Measurements from ENCODE around the gene RNF114.

Gene RNF114

DNA sequence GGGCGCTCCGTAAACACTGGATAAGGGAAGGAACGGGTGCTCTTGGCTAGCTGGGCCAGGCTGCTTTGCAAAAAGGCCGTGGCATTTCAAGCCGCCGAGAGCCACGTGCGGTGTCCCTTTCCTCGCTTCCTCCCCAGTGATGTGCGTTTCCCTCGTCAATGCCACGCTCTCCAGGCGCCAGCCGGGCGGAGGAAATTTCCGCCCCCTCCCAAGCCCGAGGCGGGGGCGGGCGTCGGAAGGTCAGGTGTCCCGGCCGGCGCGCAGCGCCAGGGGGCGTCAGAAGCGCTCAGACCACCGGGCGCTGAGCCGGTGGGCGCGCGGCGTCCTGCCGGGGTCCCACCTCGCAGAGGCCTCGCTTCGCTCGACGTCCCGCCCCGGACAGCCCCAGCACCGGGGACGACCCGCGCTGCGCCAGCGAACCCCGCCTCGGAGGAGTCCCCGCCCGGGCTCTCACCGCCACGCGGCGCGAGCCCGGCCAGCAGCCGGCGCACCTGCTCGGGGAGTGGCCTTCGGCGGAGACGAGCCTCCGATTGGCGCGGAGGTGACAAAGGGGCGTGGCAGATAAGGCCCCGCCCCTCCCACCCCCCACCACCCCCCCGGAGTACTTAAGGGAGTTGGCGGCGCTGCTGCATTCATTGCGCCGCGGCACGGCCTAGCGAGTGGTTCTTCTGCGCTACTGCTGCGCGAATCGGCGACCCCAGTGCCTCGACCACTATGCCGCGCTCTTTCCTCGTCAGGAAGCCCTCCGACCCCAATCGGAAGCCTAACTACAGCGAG lies 46.3 kb downstream of the RNF114 start, which contains the start of gene SNAI1:
SNAI1 (plus strand) TSS at position 635 of the 777 bp plus-strand sequence; CDS start at position 715, 80 bp downstream.
- H3K4me1 ChIP-seq (ENCODE audit: control insufficient read depth in 1 of 2, insufficient read depth in 1 of 2, low read depth in 1 of 2, low read length in 1 of 2): peaks cover 17 to 21% of the 10 kb centered on the region in 2 experiments
- H3K4me3 ChIP-seq (ENCODE audit: low read depth in 1 of 2, low read length in 1 of 2): peak within 1 kb of the TSS; percentile 41 to 46
- TF ChIP-seq, protein P1, sequence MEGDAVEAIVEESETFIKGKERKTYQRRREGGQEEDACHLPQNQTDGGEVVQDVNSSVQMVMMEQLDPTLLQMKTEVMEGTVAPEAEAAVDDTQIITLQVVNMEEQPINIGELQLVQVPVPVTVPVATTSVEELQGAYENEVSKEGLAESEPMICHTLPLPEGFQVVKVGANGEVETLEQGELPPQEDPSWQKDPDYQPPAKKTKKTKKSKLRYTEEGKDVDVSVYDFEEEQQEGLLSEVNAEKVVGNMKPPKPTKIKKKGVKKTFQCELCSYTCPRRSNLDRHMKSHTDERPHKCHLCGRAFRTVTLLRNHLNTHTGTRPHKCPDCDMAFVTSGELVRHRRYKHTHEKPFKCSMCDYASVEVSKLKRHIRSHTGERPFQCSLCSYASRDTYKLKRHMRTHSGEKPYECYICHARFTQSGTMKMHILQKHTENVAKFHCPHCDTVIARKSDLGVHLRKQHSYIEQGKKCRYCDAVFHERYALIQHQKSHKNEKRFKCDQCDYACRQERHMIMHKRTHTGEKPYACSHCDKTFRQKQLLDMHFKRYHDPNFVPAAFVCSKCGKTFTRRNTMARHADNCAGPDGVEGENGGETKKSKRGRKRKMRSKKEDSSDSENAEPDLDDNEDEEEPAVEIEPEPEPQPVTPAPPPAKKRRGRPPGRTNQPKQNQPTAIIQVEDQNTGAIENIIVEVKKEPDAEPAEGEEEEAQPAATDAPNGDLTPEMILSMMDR (IDR thresholded peaks at IDR 0.05): no peak
- H3K9me3 ChIP-seq: no peaks in the 10 kb centered on the region
- H3K36me3 ChIP-seq: no peaks in the 10 kb centered on the region
- H3K27ac ChIP-seq: no peak within 1 kb of the TSS
- H3K27me3 ChIP-seq: peaks cover 68% of the 10 kb centered on the region

DNA sequence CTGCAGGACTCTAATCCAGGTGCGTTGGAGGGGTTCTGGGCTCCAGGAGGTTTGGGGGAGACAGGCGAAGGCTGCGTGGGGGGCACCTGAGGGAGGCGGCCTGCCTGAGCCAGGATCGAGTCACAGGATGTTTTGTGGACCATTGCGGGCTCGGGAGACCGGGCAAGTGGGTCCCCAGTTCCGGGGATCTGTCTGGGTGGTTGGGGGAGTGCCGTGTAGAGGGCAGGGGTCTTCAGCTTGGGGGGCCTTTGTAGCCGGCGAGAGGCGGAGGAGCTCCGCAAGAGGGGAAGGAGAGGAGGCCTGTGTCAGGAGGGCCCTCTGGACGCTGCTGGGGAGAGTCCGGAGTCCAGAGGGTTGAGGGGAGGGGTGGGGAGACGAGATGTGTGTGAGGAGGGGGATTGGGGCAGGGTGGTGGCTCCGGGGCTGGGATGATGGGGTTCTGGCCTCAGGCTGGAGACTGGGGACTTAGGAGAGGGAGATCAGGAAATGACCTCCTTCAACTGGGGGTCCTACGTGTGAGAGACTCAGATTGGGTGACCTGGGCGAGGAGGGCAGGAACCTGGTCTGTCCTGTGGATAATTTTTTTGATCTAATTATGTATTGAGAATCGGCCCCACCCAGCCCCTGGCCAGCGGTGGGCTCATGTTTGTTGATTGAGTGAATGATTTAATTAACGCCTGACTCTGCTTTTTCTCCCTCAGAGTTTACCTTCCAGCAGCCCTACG lies 47.1 kb downstream of the RNF114 start:
- H3K27ac ChIP-seq: no peak overlapping the region

DNA sequence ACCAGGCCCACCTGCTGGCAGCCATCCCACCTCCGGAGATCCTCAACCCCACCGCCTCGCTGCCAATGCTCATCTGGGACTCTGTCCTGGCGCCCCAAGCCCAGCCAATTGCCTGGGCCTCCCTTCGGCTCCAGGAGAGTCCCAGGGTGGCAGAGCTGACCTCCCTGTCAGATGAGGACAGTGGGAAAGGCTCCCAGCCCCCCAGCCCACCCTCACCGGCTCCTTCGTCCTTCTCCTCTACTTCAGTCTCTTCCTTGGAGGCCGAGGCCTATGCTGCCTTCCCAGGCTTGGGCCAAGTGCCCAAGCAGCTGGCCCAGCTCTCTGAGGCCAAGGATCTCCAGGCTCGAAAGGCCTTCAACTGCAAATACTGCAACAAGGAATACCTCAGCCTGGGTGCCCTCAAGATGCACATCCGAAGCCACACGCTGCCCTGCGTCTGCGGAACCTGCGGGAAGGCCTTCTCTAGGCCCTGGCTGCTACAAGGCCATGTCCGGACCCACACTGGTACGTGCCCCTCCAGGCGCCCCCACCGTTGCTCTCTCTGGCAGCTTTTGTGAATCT lies 47.7 kb downstream of the RNF114 start:
- Histone ChIP-seq H3K36me3 (no peaks in the 10 kb centered on the region), H3K27ac (no peak overlapping the region), H3K4me1 (ENCODE audit: control insufficient read depth in 1 of 2, insufficient read depth in 1 of 2, low read depth in 1 of 2, low read length in 1 of 2) (peaks cover 16 to 19% of the 10 kb centered on the region in 2 experiments), H3K9me3 (no peaks in the 10 kb centered on the region), H3K4me3 (ENCODE audit: low read depth in 1 of 2, low read length in 1 of 2) (no peak overlapping the region), H3K27me3 (peaks cover 67% of the 10 kb centered on the region)
- TF ChIP-seq, protein P1 (IDR thresholded peaks at IDR 0.05): no peak

More for the DNA sequence above, 47.1 kb downstream of the RNF114 start:
- Histone ChIP-seq H3K27me3 (peaks cover 68% of the 10 kb centered on the region), H3K4me1 (ENCODE audit: control insufficient read depth in 1 of 2, insufficient read depth in 1 of 2, low read depth in 1 of 2, low read length in 1 of 2) (peaks cover 17 to 21% of the 10 kb centered on the region in 2 experiments), H3K4me3 (ENCODE audit: low read depth in 1 of 2, low read length in 1 of 2) (peak overlapping the region in 1 of 2 experiments; percentile 41), H3K9me3 (no peaks in the 10 kb centered on the region), H3K36me3 (no peaks in the 10 kb centered on the region)
- TF ChIP-seq, protein P1 (IDR thresholded peaks at IDR 0.05): no peak

DNA sequence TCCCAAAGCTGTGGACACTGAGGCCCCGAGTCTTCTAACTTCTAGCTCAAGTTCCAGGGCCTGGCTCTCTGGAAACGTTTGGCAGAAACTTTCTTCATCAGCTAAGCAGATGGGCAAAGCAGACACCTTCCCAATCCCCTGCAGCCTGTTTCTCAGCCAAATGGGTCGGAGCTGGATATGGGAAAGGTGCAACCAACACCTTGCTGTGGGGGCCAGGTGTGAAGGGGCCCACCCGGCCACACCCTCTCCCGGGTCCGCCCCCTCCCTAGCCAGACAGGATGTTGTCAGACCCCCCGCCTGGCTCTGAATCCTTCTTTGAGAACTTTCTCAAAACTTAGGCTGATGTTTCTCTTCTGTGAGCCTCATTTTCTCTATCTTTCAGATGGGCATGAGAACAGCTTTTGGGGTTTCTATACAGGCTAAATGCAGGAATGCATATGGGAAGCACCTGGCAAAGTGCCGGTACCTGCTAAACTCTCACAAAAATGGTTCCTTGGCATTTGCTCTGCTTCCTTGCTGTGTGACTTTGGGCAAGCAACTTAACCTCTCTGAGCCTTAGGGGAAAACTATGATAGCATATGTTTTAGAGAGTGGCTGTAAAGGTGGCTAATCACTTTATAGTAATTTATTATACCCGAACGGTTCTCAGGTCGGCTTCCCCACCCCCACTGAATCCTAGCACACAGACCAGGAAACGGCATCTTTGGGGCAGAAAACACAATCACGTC lies 48.4 kb downstream of the RNF114 start:
- no peak overlapping the region for H3K27ac ChIP-seq
- H3K4me1 ChIP-seq (ENCODE audit: control insufficient read depth in 1 of 2, insufficient read depth in 1 of 2, low read depth in 1 of 2, low read length in 1 of 2): peaks cover 13% of the 10 kb centered on the region in 2 experiments
- H3K9me3 ChIP-seq: no peaks in the 10 kb centered on the region
- no peak overlapping the region for H3K4me3 ChIP-seq (ENCODE audit: low read depth in 1 of 2, low read length in 1 of 2)
- H3K36me3 ChIP-seq: no peaks in the 10 kb centered on the region
- peaks cover 67% of the 10 kb centered on the region for H3K27me3 ChIP-seq
- TF ChIP-seq, protein P1 (IDR thresholded peaks at IDR 0.05): no peak

DNA sequence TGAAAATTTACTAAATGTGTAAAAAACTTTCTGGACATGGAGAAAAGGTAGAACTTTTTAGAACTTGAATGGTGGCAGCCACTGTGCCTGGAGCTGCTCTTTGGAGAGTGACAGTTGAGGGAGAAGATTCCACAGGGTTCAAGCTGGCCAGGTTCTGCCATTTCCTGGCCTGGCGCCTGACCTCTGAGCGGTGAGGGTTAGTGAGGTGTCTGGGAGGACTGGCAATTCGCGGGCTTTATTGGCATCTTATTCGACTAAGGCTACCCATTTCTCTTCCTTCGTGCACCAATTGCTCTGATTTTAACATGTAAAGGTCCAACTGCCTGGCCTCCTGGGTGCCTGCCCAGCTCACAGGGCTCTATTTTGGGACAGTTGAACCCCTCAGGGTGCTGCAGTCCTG lies 49.0 kb downstream of the RNF114 start:
- Histone ChIP-seq H3K27ac (no peak overlapping the region), H3K27me3 (peaks cover 66% of the 10 kb centered on the region), H3K36me3 (no peaks in the 10 kb centered on the region), H3K9me3 (no peaks in the 10 kb centered on the region), H3K4me1 (ENCODE audit: control insufficient read depth in 1 of 2, insufficient read depth in 1 of 2, low read depth in 1 of 2, low read length in 1 of 2) (peaks cover 13% of the 10 kb centered on the region in 2 experiments), H3K4me3 (ENCODE audit: low read depth in 1 of 2, low read length in 1 of 2) (no peak overlapping the region)
- TF ChIP-seq, protein P1 (IDR thresholded peaks at IDR 0.05): no peak
